AG10803 (cell line): Measurements from ENCODE around the gene TPO.

Experiments
- DNase-seq: peaks from one replicate; pipeline ENCODE4 v3.0.0; 2010; ENCODE audit warnings: low read depth
- H3K4me3 ChIP-seq: 2 replicates; pipeline ENCODE4 v1.5.1; 2011; ENCODE audit warnings: mild to moderate bottlenecking, low read length, control low read depth
- CTCF ChIP-seq: conservative IDR thresholded peaks from 2 replicates; pipeline ENCODE4 v1.5.1; 2011; ENCODE audit warnings: mild to moderate bottlenecking, low read length, control low read depth, inconsistent platforms

Gene TPO

GRCh38 chr2:1590596-1591460 lies 177.6 kb downstream of the TPO start:
- no peak for DNase-seq
- no peak overlapping the region for H3K4me3 ChIP-seq
- TF ChIP-seq CTCF, result no peak

- no peak overlapping the region for H3K4me3 ChIP-seq
- DNase-seq, result no peak
- TF ChIP-seq CTCF, result no peak
Measured at GRCh38 chr2:1591461-1591770, 178.2 kb downstream of the TPO start.
